Stimulated activated CD4-positive, alpha-beta T cell treated with anti-CD3 and anti-CD28 coated beads, Interleukin-15, amount 100 ng/mL, for 24 hours (primary cell): Measurements from ENCODE around the gene SERP2.
"Not testable (repeated sequence)": the region's sequence is repeated elsewhere in the genome, so short reads cannot be mapped to it uniquely, and the experiment has no call there.

Source experiments
- DNase-seq: peaks from one replicate; pipeline ENCODE4 v3.0.0-alpha.2; 2020

The SERP2 gene

GRCh38 chr13:44373601-44374347 lies at the start of gene SERP2:
Gene SERP2, plus strand, starts transcription at chr13:44373824. Its CDS starts 202 bp downstream, at chr13:44374026.
- peak; percentile 34 for DNase-seq

- DNase-seq = no peak
Observed at GRCh38 chr13:44326961-44327360, 46.7 kb upstream of the SERP2 start.

GRCh38 chr13:44329041-44329440 lies 44.6 kb upstream of the SERP2 start:
- DNase-seq = not testable (repeated sequence)

- no peak for DNase-seq
Observed at GRCh38 chr13:44329909-44330545, 43.6 kb upstream of the SERP2 start.

- DNase-seq = peak; percentile 37
Observed at GRCh38 chr13:44331446-44331845, 42.2 kb upstream of the SERP2 start.

- DNase-seq = no peak
Observed at GRCh38 chr13:44331912-44332851, 41.4 kb upstream of the SERP2 start.

GRCh38 chr13:44333950-44334655 lies 39.5 kb upstream of the SERP2 start:
- no peak for DNase-seq

- no peak for DNase-seq
Observed at GRCh38 chr13:44334751-44335150, 38.9 kb upstream of the SERP2 start.

GRCh38 chr13:44336934-44337333 lies 36.7 kb upstream of the SERP2 start:
- DNase-seq = no peak

- DNase-seq = no peak
Observed at GRCh38 chr13:44337581-44337980, 36.0 kb upstream of the SERP2 start.

- DNase-seq = no peak
Observed at GRCh38 chr13:44340508-44340907, 33.1 kb upstream of the SERP2 start.

- no peak for DNase-seq
Observed at GRCh38 chr13:44342741-44343140, 30.9 kb upstream of the SERP2 start.

- no peak for DNase-seq
Observed at GRCh38 chr13:44346534-44346933, 27.1 kb upstream of the SERP2 start.

GRCh38 chr13:44347301-44347700 lies 26.3 kb upstream of the SERP2 start:
- DNase-seq = no peak

- DNase-seq = no peak
Observed at GRCh38 chr13:44347949-44348348, 25.7 kb upstream of the SERP2 start.

GRCh38 chr13:44350775-44351504 lies 22.7 kb upstream of the SERP2 start:
- DNase-seq = no peak

- DNase-seq = no peak
Observed at GRCh38 chr13:44351505-44351854, 22.1 kb upstream of the SERP2 start.

GRCh38 chr13:44352202-44352601 lies 21.4 kb upstream of the SERP2 start:
- DNase-seq = no peak

- DNase-seq = no peak
Observed at GRCh38 chr13:44352671-44353070, 21.0 kb upstream of the SERP2 start.

- no peak for DNase-seq
Observed at GRCh38 chr13:44354331-44354730, 19.3 kb upstream of the SERP2 start.

- no peak for DNase-seq
Observed at GRCh38 chr13:44354884-44355283, 18.7 kb upstream of the SERP2 start.

- DNase-seq = no peak
Observed at GRCh38 chr13:44355621-44356020, 18.0 kb upstream of the SERP2 start.
